Measurements from ENCODE around the gene CD6. TPM values are rescaled to one million over a fixed set of nuclear protein-coding genes. Genes with fewer than 3 reads are reported as not detected.

The CD6 gene
- total RNA-seq, 1 experiment from 2014 or later: not detected

- no peak for DNase-seq
- H3K56ac ChIP-seq (ENCODE audit: insufficient read length, low read depth, low read length): no peak overlapping the region
- H3K27ac ChIP-seq (ENCODE audit: insufficient read length, low read depth, low read length): no peak overlapping the region
- H2BK12ac ChIP-seq (ENCODE audit: insufficient read length, low read depth, low read length): no peak overlapping the region
- H4K91ac ChIP-seq (ENCODE audit: insufficient read length, low read depth, low read length): no peak overlapping the region
- no peaks in the 10 kb centered on the region for H4K20me1 ChIP-seq (ENCODE audit: control insufficient read depth, insufficient read depth, insufficient read length)
- no peak overlapping the region for H3K14ac ChIP-seq (ENCODE audit: insufficient read depth, low read length)
- H3K79me1 ChIP-seq (ENCODE audit: insufficient read depth, low read depth, low read length, poor library complexity, severe bottlenecking): no peaks in the 10 kb centered on the region
- no peak overlapping the region for H4K8ac ChIP-seq (replicated peaks; ENCODE audit: insufficient read length, low read depth, low read length)
- H3K9ac ChIP-seq (ENCODE audit: extremely low read depth, insufficient read length, low read length): no peak overlapping the region
- no peak overlapping the region for H2AFZ ChIP-seq (ENCODE audit: low read length)
- peaks cover 0 to 4% of the 10 kb centered on the region in 2 experiments; a peak in 1 of 4 replicates for H3K4me1 Mint-ChIP-seq
- H3K4ac ChIP-seq (ENCODE audit: low read depth, low read length): no peak overlapping the region
- no peak overlapping the region for H3K27ac Mint-ChIP-seq
- H3K27me3 ChIP-seq (ENCODE audit: insufficient read depth, low read length): no peaks in the 10 kb centered on the region
- no peak overlapping the region for H3K4me3 Mint-ChIP-seq
- no peak overlapping the region for H2BK120ac ChIP-seq (ENCODE audit: low read depth, low read length, poor library complexity, severe bottlenecking)
- no peaks in the 10 kb centered on the region for H3K9me3 Mint-ChIP-seq
- H3K27me3 Mint-ChIP-seq (ENCODE audit: low read depth): peaks cover 41% of the 10 kb centered on the region
- no peaks in the 10 kb centered on the region for H3K9me3 ChIP-seq (ENCODE audit: control insufficient read depth, low read depth, low read length)
- H2AK5ac ChIP-seq (ENCODE audit: insufficient read length, low read length): no peak overlapping the region
- TF ChIP-seq CTCF (conservative IDR thresholded peaks at IDR 0.05): no peak
- H2BK20ac ChIP-seq (ENCODE audit: low read depth, low read length, poor library complexity, severe bottlenecking): no peak overlapping the region
- no peak overlapping the region for H3K4me2 ChIP-seq (ENCODE audit: insufficient read depth, insufficient read length, low read length)
- H3K23me2 ChIP-seq (ENCODE audit: insufficient read length, low read depth, low read length, poor library complexity, severe bottlenecking): no peaks in the 10 kb centered on the region
- no peak overlapping the region for H3T11ph ChIP-seq (ENCODE audit: low read length)
- H4K5ac ChIP-seq (ENCODE audit: insufficient read length, low read depth, low read length): no peak overlapping the region
- no CpG with 5 or more reads among the region's 5 CpGs for WGBS (ENCODE audit: extremely low coverage, insufficient read length, low lambda C conversion rate)
- H3K18ac ChIP-seq (ENCODE audit: insufficient read length, low read depth, low read length): no peak overlapping the region
- no peak overlapping the region for H2BK5ac ChIP-seq (ENCODE audit: insufficient read length, low read length)
- H3K23ac ChIP-seq (ENCODE audit: insufficient read length, low read depth, low read length): no peak overlapping the region
- no peaks in the 10 kb centered on the region for H3K4me1 ChIP-seq (ENCODE audit: insufficient read depth, low read length)
- H3K79me2 ChIP-seq (ENCODE audit: insufficient read depth, low read length): no peaks in the 10 kb centered on the region
- H3K36me3 Mint-ChIP-seq (ENCODE audit: insufficient read depth in 1 of 3, low read depth in 3 of 3): no peaks in the 10 kb centered on the region
- no peak overlapping the region for H2BK15ac ChIP-seq (ENCODE audit: low read depth, low read length)
Measured at GRCh38 chr11:60992842-60993409, 21.4 kb downstream of the CD6 start.

Data from H9 (cell line).